GM12873 (cell line): ENCODE results near the gene TMEM63B.

Experiments used
- TF ChIP-seq, protein P1 (sequence below): IDR thresholded peaks from 2 replicates; pipeline ENCODE4 v1.5.1; 2012; ENCODE audit warnings: low read depth, mild to moderate bottlenecking, moderate library complexity, low read length, control low read depth; ENCODE audit not compliant: insufficient read depth; ENCODE audit errors: missing control alignments

Gene TMEM63B

DNA sequence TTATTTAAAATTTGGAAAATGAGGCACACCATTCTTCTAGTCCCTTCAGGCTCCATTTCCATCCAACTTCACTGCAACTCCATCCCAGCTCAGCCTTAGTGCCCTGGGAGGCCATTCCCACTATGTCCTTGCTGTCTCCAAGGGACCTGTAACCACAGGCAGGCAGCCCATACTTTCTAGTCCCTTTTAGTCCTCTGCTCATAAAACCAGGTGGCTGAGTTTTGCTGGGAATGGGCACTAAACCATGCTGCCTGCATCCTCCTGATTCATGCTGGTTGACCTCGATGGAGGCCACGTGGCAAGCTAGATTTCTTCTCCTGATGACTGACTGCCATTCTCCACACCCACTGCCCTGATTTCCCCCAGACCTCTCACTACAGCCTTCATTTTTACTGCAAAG lies 61.9 kb downstream of the TMEM63B start:
- TF ChIP-seq, protein P1, sequence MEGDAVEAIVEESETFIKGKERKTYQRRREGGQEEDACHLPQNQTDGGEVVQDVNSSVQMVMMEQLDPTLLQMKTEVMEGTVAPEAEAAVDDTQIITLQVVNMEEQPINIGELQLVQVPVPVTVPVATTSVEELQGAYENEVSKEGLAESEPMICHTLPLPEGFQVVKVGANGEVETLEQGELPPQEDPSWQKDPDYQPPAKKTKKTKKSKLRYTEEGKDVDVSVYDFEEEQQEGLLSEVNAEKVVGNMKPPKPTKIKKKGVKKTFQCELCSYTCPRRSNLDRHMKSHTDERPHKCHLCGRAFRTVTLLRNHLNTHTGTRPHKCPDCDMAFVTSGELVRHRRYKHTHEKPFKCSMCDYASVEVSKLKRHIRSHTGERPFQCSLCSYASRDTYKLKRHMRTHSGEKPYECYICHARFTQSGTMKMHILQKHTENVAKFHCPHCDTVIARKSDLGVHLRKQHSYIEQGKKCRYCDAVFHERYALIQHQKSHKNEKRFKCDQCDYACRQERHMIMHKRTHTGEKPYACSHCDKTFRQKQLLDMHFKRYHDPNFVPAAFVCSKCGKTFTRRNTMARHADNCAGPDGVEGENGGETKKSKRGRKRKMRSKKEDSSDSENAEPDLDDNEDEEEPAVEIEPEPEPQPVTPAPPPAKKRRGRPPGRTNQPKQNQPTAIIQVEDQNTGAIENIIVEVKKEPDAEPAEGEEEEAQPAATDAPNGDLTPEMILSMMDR, result no peak

DNA sequence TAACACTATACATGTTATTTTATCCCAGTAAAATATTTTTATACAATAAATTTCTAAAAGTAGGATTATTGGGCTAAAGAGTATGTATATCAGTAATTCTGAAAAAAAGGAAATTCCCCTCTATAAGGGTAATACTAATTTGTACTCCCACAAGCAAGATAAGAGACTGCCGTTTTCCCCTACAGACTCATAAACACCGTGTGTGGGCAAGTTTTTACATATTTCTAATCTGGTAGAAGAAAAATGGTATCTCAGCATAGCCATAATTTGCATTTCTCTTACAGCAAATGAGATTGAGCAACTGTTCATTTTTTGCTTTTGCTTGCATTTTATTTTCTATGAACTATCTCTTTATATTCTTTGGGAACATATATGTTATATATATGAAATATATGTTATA lies 63.4 kb downstream of the TMEM63B start:
- TF ChIP-seq, protein P1, result no peak

DNA sequence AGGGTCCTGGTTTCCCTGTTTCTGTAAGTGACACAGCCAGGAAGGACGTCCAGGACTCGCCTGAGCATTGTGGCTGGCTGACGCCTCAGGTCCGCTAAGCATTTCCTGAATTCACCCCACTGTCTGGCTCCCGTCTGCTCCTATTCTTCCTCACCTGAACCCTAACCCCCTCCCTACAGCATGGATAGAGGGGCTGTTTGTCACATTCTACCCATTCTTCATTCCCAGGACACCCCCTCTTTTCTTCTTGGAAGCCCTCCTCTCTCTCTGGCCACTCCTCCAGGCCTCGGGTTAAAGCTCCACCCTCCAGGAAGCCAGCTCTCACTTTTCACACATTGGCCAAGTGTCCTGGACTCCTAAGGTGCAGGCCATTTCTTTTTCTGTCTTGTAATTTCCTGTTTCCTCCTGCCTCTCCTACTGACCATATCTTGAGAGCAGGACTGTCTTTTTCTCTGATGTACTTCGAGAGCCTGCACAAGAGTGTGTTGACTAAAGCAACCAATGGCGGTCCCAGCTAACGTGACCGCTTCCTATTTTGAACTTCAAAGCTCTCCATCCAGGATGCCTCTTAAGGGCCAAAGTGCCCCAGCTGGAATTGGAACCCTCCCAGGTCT lies 65.2 kb downstream of the TMEM63B start:
- TF ChIP-seq, protein P1, result no peak

DNA sequence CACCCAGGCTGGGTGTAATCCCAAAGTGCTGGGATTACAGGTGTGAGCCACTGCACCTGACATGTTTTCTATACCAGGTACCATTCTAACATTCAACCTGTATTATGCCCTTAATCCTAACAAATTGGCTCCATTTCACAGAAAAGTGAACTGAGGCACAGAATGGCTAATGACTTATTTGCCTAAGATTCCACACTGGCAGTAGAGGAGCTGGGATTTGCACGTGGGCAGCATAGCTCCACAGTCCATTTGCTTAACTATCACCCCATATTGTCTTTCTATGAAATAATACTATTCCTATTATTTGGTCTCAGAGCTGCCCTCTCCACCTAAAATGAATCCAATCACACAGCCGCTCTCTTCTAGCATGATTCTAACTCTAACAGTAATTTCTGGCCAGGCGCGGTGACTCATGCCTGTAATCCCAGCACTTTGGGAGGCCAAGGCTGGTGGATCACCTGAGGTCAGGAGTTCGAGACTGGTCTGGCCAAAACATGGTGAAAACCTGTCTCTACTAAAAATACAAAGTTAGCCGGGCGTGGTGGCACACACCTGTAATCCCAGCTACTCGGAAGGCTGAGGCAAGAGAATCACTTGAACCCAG lies 66.1 kb downstream of the TMEM63B start:
- TF ChIP-seq, protein P1, result no peak

DNA sequence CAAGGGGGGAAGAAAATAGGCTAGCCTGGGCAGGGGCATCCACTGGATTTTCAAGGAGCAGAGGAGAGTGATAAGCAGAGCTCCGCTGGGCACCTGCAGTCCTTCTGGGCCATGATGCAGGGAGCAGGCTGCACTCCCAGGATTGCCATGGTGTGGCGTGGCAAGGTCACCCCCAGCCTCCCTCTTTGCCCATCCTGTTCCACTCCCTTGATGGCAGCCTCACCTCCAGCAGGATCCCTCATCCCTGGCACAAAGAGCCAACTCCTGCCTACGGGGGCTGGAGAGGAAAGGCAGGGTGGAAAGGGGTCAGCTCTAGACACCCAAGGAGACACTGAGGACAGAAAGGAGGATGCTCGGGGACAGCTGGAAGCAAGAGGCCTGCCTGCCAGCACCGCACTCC lies 67.0 kb downstream of the TMEM63B start:
- TF ChIP-seq, protein P1, result no peak

DNA sequence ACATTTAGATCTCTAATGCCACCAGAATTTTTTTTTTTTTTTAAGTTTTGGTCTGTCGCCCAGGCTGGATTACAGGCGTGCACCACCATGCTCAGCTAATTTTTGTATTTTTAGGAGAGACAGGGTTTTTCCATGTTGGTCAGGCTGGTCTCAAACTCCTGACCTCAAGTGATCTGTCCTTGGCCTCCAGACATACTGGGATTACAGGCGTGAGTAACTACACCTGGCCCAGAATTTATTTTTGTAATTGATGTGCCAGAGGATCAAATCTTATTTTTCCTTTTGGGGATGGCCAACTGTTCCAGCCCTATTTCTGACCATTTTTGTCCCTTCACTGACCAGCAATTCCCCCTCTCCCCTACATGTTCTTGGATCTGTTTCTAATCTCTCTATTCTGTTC lies 71.3 kb downstream of the TMEM63B start:
- TF ChIP-seq, protein P1, result no peak

DNA sequence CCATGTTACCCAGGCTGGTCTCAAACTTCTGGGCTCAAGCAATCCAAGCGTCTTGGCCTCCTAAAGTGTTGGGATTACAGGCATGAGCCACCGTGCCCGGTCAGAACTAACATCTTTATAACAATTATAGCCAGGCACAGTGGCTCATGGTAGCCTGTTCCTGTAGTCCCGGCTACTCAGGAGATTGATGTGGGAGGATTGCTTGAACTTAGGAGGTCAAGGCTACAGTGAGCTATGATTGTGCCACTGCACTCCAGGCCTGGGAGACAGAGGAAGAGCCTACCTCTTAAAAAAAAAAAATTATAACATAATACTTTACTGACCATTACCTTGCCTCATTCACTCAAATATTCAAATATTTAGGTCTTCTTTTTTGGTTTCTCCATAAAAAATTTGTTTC lies 72.5 kb downstream of the TMEM63B start:
- TF ChIP-seq, protein P1, result no peak
